C4-2B (cell line): Measurements from ENCODE around the gene CTXN2.
A peak's percentile ranks its signal among the peaks of the same experiment; 100 is the strongest.

Experiments used
- ZFX ChIP-seq: fragments of 450-650 bp; IDR thresholded peaks from 2 replicates; pipeline ENCODE4 v1.6.1; 2017
- TF ChIP-seq, protein P1 (sequence below): fragments of 450-650 bp; conservative IDR thresholded peaks from 2 replicates; pipeline ENCODE4 v1.5.1; 2017; ENCODE audit warnings: mild to moderate bottlenecking

DNA sequence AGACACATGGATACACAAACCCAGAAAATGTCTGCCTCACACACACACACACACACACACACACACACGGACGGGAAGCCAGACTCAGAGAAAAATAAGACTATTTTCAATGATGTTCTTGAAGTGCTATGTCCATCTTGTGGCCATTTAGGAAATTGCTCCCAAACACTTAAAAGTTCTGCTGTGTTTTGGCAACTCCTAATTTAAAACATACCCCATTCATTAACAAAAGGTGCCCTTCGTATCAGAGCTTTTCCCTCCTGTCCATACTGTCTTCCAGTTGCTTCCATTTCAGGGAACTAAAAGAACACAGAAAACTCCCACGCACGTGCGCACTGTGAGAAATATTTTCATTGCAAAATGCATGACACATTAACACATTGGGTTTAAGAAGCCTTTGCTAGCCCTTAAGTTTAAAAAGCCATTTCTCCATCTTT is 59.2 kb downstream of the CTXN2 start:
- TF ChIP-seq, protein P1, sequence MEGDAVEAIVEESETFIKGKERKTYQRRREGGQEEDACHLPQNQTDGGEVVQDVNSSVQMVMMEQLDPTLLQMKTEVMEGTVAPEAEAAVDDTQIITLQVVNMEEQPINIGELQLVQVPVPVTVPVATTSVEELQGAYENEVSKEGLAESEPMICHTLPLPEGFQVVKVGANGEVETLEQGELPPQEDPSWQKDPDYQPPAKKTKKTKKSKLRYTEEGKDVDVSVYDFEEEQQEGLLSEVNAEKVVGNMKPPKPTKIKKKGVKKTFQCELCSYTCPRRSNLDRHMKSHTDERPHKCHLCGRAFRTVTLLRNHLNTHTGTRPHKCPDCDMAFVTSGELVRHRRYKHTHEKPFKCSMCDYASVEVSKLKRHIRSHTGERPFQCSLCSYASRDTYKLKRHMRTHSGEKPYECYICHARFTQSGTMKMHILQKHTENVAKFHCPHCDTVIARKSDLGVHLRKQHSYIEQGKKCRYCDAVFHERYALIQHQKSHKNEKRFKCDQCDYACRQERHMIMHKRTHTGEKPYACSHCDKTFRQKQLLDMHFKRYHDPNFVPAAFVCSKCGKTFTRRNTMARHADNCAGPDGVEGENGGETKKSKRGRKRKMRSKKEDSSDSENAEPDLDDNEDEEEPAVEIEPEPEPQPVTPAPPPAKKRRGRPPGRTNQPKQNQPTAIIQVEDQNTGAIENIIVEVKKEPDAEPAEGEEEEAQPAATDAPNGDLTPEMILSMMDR: peak; percentile 87
- TF ChIP-seq ZFX: no peak
